ENCODE data around the gene STAT5A. TPM values are rescaled to one million over a fixed set of nuclear protein-coding genes. Genes with fewer than 3 reads are reported as not detected.
A peak's percentile ranks its signal among the peaks of the same experiment; 100 is the strongest.

The STAT5A gene
- total and polyA plus RNA-seq, 9 of the 15 experiments (the other 6 are each of a cell fraction or from before 2014, with no cell fraction given) = 79.9 to 415 (median 196) TPM

DNA sequence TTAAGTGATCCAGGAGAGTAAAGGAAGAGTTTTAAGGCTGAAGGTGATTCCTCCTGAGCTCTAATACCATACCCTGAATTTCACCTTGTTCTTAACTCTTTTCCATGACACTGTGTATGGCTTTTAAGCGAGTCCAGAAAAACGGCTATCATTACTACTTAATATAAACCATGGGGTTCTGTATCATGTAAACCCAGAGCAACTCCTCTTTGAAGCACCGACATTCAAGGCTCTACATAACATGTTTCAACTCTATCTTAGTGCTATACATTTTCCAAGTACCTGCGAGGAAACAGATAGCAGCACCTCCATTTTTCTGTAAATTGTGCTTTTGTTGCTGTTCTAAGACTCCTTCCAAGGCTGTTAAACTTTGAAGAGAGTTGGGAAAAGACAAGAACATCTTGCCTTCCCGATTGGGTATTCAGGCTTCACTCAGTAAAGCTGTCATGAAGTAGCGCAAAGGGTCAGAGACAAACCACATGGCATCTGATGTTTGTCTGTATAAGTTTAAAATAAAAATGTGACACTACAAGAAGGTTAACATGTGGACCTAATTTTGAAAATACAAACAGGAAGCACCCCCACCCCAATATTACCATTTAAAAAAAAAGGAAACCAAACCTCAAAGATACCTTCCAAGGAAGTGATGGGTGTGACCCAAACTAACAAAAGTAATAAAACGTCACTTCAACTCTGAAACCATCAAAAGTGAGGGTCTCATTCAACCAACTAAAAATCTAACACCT is 16.0 kb upstream of the STAT5A start (continued):
- TF ChIP-seq, protein P1, sequence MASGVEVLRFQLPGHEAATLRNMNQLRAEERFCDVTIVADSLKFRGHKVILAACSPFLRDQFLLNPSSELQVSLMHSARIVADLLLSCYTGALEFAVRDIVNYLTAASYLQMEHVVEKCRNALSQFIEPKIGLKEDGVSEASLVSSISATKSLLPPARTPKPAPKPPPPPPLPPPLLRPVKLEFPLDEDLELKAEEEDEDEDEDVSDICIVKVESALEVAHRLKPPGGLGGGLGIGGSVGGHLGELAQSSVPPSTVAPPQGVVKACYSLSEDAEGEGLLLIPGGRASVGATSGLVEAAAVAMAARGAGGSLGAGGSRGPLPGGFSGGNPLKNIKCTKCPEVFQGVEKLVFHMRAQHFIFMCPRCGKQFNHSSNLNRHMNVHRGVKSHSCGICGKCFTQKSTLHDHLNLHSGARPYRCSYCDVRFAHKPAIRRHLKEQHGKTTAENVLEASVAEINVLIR (CRISPR knock-in tag; IDR thresholded peaks at IDR 0.05) = no peak
- TF ChIP-seq KDM5B (IDR thresholded peaks at IDR 0.05; ENCODE audit: insufficient replicate concordance, low read depth, low read length) (peak; percentile 34), GABPA (tag; conservative IDR thresholded peaks at IDR 0.05; ENCODE audit: low read depth) (no peak), PHF21A (IDR thresholded peaks at IDR 0.05; ENCODE audit: borderline replicate concordance, low read depth) (no peak), ARID2 (IDR thresholded peaks at IDR 0.05) (0 out of 2 replicates have a peak, but pooled peaks have one; percentile 1)
- TF ChIP-seq, protein P2, sequence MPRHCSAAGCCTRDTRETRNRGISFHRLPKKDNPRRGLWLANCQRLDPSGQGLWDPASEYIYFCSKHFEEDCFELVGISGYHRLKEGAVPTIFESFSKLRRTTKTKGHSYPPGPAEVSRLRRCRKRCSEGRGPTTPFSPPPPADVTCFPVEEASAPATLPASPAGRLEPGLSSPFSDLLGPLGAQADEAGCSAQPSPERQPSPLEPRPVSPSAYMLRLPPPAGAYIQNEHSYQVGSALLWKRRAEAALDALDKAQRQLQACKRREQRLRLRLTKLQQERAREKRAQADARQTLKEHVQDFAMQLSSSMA (CRISPR knock-in tag; IDR thresholded peaks at IDR 0.05) = 0 out of 2 replicates have a peak, but pooled peaks have one; percentile 60
- TF ChIP-seq, protein P3, sequence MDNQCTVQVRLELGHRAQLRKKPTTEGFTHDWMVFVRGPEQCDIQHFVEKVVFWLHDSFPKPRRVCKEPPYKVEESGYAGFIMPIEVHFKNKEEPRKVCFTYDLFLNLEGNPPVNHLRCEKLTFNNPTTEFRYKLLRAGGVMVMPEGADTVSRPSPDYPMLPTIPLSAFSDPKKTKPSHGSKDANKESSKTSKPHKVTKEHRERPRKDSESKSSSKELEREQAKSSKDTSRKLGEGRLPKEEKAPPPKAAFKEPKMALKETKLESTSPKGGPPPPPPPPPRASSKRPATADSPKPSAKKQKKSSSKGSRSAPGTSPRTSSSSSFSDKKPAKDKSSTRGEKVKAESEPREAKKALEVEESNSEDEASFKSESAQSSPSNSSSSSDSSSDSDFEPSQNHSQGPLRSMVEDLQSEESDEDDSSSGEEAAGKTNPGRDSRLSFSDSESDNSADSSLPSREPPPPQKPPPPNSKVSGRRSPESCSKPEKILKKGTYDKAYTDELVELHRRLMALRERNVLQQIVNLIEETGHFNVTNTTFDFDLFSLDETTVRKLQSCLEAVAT (IDR thresholded peaks at IDR 0.05) = peak; percentile 36 to 61; a peak in 3 of 4 replicates

Measured in K562 (cell line).